Neural cell (in vitro differentiated cells): ENCODE data around the gene EOMES.

ENCODE experiments used
- EP300 ChIP-seq: fragments of 450-650 bp; conservative IDR thresholded peaks from 2 replicates; pipeline ENCODE4 v1.6.1; 2014; ENCODE audit warnings: antibody characterized with exemption, mild to moderate bottlenecking, moderate library complexity; ENCODE audit not compliant: poor library complexity, severe bottlenecking
- EZH2 ChIP-seq: fragments of 200-600, 300-800 bp; shearing (Covaris generic), sonication (generic); IDR thresholded peaks from 2 replicates; pipeline ENCODE4 v1.6.1; 2014; ENCODE audit warnings: antibody characterized with exemption, low read length, borderline replicate concordance, mild to moderate bottlenecking; ENCODE audit not compliant: insufficient read depth, poor library complexity, severe bottlenecking
- POLR2AphosphoS5 ChIP-seq: IDR thresholded peaks from 2 replicates; pipeline ENCODE4 v1.6.1; 2012
- RAD21 ChIP-seq: fragments of 450-650 bp; conservative IDR thresholded peaks from 2 replicates; pipeline ENCODE4 v1.6.1; 2014; ENCODE audit warnings: antibody characterized with exemption, mild to moderate bottlenecking, moderate library complexity
- TF ChIP-seq, protein P1 (sequence below): IDR thresholded peaks from 2 replicates; pipeline ENCODE4 v1.6.1; 2012; ENCODE audit warnings: borderline replicate concordance
- TF ChIP-seq, protein P2 (sequence below): fragments of 450-650 bp; IDR thresholded peaks from 2 replicates; pipeline ENCODE4 v1.5.1; 2014; ENCODE audit warnings: antibody characterized with exemption, mild to moderate bottlenecking, moderate library complexity; ENCODE audit not compliant: poor library complexity, severe bottlenecking

DNA sequence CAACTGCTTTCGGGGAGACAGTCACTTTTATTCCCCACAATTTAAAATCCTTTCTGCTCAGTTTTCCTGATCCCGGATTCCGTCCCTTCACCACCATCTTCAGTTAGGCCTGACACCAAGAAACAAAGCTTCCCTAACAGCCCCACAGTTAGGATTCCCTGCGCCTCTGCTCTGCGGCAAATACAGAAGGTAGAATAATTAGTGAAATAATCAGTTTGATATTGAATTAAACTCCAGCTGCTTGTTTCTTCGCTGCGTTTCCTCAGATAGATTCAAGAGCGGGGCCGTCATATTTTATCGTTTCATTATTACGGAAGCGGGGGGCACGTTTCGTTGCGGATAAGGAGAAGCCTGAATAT, 1.3 kb upstream of the EOMES start:
- TF ChIP-seq, protein P1, sequence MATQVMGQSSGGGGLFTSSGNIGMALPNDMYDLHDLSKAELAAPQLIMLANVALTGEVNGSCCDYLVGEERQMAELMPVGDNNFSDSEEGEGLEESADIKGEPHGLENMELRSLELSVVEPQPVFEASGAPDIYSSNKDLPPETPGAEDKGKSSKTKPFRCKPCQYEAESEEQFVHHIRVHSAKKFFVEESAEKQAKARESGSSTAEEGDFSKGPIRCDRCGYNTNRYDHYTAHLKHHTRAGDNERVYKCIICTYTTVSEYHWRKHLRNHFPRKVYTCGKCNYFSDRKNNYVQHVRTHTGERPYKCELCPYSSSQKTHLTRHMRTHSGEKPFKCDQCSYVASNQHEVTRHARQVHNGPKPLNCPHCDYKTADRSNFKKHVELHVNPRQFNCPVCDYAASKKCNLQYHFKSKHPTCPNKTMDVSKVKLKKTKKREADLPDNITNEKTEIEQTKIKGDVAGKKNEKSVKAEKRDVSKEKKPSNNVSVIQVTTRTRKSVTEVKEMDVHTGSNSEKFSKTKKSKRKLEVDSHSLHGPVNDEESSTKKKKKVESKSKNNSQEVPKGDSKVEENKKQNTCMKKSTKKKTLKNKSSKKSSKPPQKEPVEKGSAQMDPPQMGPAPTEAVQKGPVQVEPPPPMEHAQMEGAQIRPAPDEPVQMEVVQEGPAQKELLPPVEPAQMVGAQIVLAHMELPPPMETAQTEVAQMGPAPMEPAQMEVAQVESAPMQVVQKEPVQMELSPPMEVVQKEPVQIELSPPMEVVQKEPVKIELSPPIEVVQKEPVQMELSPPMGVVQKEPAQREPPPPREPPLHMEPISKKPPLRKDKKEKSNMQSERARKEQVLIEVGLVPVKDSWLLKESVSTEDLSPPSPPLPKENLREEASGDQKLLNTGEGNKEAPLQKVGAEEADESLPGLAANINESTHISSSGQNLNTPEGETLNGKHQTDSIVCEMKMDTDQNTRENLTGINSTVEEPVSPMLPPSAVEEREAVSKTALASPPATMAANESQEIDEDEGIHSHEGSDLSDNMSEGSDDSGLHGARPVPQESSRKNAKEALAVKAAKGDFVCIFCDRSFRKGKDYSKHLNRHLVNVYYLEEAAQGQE: no peak
- TF ChIP-seq POLR2AphosphoS5 (no peak), RAD21 (no peak), EP300 (no peak), EZH2 (no peak)
- TF ChIP-seq, protein P2, sequence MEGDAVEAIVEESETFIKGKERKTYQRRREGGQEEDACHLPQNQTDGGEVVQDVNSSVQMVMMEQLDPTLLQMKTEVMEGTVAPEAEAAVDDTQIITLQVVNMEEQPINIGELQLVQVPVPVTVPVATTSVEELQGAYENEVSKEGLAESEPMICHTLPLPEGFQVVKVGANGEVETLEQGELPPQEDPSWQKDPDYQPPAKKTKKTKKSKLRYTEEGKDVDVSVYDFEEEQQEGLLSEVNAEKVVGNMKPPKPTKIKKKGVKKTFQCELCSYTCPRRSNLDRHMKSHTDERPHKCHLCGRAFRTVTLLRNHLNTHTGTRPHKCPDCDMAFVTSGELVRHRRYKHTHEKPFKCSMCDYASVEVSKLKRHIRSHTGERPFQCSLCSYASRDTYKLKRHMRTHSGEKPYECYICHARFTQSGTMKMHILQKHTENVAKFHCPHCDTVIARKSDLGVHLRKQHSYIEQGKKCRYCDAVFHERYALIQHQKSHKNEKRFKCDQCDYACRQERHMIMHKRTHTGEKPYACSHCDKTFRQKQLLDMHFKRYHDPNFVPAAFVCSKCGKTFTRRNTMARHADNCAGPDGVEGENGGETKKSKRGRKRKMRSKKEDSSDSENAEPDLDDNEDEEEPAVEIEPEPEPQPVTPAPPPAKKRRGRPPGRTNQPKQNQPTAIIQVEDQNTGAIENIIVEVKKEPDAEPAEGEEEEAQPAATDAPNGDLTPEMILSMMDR: no peak
